Measurements from ENCODE around the gene NKAPL. TPM values are rescaled to one million over a fixed set of nuclear protein-coding genes. Genes with fewer than 3 reads are reported as not detected.
A peak's percentile ranks its signal among the peaks of the same experiment; 100 is the strongest.

The NKAPL gene
- total and polyA plus RNA-seq, 2 donors from 2014 or later, result 1.2 to 1.7 TPM

- DNase-seq (peak; percentile 78 to 89 (median 79)), FAIRE-seq (no peak)
- Histone ChIP-seq H3K4me3 (ENCODE audit: low read length in 3 of 3) (peak within 1 kb of the TSS; percentile 80 to 84 (median 81)), H3K9me3 (ENCODE audit: control insufficient read depth in 2 of 3, insufficient read depth in 1 of 3, low read length in 3 of 3) (peaks cover 0 to 5% (median 0%) of the 10 kb centered on the region in 3 donors), H3K27ac (ENCODE audit: low read depth in 2 of 2, low read length in 2 of 2) (no peak within 1 kb of the TSS), H3K9ac (ENCODE audit: low read length in 3 of 3) (peak within 1 kb of the TSS; percentile 66 to 75 (median 71)), H3K36me3 (ENCODE audit: control insufficient read depth in 2 of 3, insufficient read depth in 3 of 3, low read length in 3 of 3) (peaks cover 2 to 6% (median 4%) of the 10 kb centered on the region in 3 donors), H3K27me3 (ENCODE audit: control insufficient read depth, insufficient read depth, low read length) (no peaks in the 10 kb centered on the region), H3K4me1 (ENCODE audit: control insufficient read depth in 2 of 3, insufficient read depth in 2 of 3, low read depth in 1 of 3, low read length in 3 of 3) (no peaks in the 10 kb centered on the region)
- intact Hi-C loops (cut with DNase I), result no loop called here
- TF ChIP-seq CTCF (IDR thresholded peaks at IDR 0.05; ENCODE audit: borderline replicate concordance, extremely low read depth, insufficient read depth), result no peak
Observed at GRCh38 chr6:28281288-28282064, 22.4 kb downstream of the NKAPL start, which contains the start of gene PGBD1. Gene PGBD1 (plus strand): TSS chr6:28281572. CDS start chr6:28283814, 2,242 bp downstream.

- Histone ChIP-seq H3K4me3 (ENCODE audit: low read length in 3 of 3) (no peak overlapping the region), H3K36me3 (ENCODE audit: control insufficient read depth in 2 of 3, insufficient read depth in 3 of 3, low read length in 3 of 3) (peaks cover 4 to 6% (median 5%) of the 10 kb centered on the region in 3 donors), H3K27ac (ENCODE audit: low read depth in 2 of 2, low read length in 2 of 2) (no peak overlapping the region), H3K4me1 (ENCODE audit: control insufficient read depth in 2 of 3, insufficient read depth in 2 of 3, low read depth in 1 of 3, low read length in 3 of 3) (no peaks in the 10 kb centered on the region), H3K9ac (ENCODE audit: low read length in 3 of 3) (no peak overlapping the region), H3K27me3 (ENCODE audit: control insufficient read depth, insufficient read depth, low read length) (no peaks in the 10 kb centered on the region), H3K9me3 (ENCODE audit: control insufficient read depth in 2 of 3, insufficient read depth in 1 of 3, low read length in 3 of 3) (peaks cover 0 to 5% (median 0%) of the 10 kb centered on the region in 3 donors)
- FAIRE-seq (no peak), DNase-seq (no peak)
- no peak for TF ChIP-seq CTCF (IDR thresholded peaks at IDR 0.05; ENCODE audit: borderline replicate concordance, extremely low read depth, insufficient read depth)
- intact Hi-C loops (cut with DNase I), result no loop called here
Observed at GRCh38 chr6:28282926-28283325, 23.8 kb downstream of the NKAPL start.

- DNase-seq (no peak), FAIRE-seq (no peak)
- intact Hi-C loops (cut with DNase I), result no loop called here
- H3K27ac ChIP-seq (ENCODE audit: low read depth in 2 of 2, low read length in 2 of 2), result no peak overlapping the region
- TF ChIP-seq CTCF (IDR thresholded peaks at IDR 0.05; ENCODE audit: borderline replicate concordance, extremely low read depth, insufficient read depth), result no peak
- H3K27me3 ChIP-seq (ENCODE audit: control insufficient read depth, insufficient read depth, low read length), result no peaks in the 10 kb centered on the region
- H3K4me1 ChIP-seq (ENCODE audit: control insufficient read depth in 2 of 3, insufficient read depth in 2 of 3, low read depth in 1 of 3, low read length in 3 of 3), result no peaks in the 10 kb centered on the region
- H3K4me3 ChIP-seq (ENCODE audit: low read length in 3 of 3), result no peak overlapping the region
- H3K9me3 ChIP-seq (ENCODE audit: control insufficient read depth in 2 of 3, insufficient read depth in 1 of 3, low read length in 3 of 3), result no peaks in the 10 kb centered on the region
- H3K36me3 ChIP-seq (ENCODE audit: control insufficient read depth in 2 of 3, insufficient read depth in 3 of 3, low read length in 3 of 3), result peaks cover 5 to 9% (median 7%) of the 10 kb centered on the region in 3 donors
- no peak overlapping the region for H3K9ac ChIP-seq (ENCODE audit: low read length in 3 of 3)
Observed at GRCh38 chr6:28291573-28291972, 32.5 kb downstream of the NKAPL start.

Data from kidney (tissue), 14 donors.